ENCODE measurements around the gene SPG11.

The SPG11 gene

DNA sequence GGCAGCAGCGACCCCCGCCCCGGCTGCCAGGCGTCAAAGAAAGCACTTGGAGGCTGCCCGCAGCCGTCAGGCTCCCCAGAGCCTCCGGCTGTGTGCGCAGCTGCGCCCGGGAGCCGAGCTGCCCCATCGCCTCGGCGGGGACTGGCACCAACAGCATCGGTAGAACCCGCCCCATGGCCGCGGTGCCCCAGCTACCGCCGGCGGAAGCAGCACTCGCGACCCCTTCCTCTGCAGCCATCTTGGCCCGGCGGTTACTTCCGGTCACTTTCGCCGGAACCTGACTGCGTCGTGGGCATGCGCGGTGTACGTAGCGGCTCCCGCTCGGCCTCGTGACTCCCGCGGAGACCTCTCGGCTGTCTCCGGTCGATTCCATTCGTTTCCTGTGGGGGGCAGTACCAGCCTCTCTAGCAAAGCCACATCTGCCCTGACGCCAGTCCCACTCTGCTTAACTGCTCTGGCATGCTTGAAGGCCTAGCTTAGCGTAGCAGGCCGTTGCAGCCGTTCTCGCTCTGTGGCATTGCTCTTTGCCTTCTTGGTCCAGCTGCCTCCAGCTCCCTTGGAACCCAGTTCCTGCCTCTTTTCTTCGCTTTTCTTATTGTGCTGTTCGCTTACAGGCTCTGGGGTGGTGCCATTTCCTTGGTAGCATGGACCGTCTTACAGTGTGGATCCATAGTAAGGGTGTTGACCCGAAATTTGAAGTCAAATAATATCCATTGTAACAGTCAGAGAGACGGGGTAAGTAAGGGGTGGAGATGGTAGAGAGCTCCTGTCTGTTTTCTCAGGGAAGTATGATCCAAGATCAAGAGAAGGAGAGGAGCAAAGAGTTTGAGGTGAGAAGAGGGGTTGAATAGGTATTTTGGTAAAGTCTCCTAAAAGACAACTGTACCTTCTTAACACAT lies at the start of gene SPG11:
SPG11 (minus strand) TSS at position 253 of the 899 bp plus-strand sequence; CDS start at position 238, 15 bp downstream.
- Histone ChIP-seq H3K4me1 (ENCODE audit: insufficient read depth, low read length) (peaks cover 38% of the 10 kb centered on the region), H3K27me3 (ENCODE audit: insufficient read depth, low read length, poor library complexity) (no peaks in the 10 kb centered on the region), H3K36me3 (ENCODE audit: insufficient read depth, low read length) (peaks cover 15% of the 10 kb centered on the region), H2AFZ (ENCODE audit: low read depth, low read length) (peak within 1 kb of the TSS; percentile 96), H4K20me1 (ENCODE audit: insufficient read depth, low read length) (no peaks in the 10 kb centered on the region), H3K79me2 (ENCODE audit: insufficient read depth, low read length) (peaks cover 35% of the 10 kb centered on the region), H3K9me3 (ENCODE audit: insufficient read depth, low read length, severe bottlenecking) (no peaks in the 10 kb centered on the region), H3K4me3 (ENCODE audit: low read depth in 1 of 2, low read length in 2 of 2) (peak within 1 kb of the TSS; percentile 34 to 85), H3K9ac (ENCODE audit: low read depth, low read length) (peak within 1 kb of the TSS; percentile 98), H3K4me2 (ENCODE audit: insufficient read depth, low read length) (peak within 1 kb of the TSS; percentile 73), H3K27ac (ENCODE audit: low read length) (peak within 1 kb of the TSS; percentile 99)
- ATAC-seq (ENCODE audit: insufficient read depth, low read depth) (peak; percentile 91), DNase-seq (peak; percentile 97)
- TF ChIP-seq EZH2 (IDR thresholded peaks at IDR 0.05; ENCODE audit: borderline replicate concordance, low read depth, low read length, severe bottlenecking): no peak
- TF ChIP-seq, protein P1, sequence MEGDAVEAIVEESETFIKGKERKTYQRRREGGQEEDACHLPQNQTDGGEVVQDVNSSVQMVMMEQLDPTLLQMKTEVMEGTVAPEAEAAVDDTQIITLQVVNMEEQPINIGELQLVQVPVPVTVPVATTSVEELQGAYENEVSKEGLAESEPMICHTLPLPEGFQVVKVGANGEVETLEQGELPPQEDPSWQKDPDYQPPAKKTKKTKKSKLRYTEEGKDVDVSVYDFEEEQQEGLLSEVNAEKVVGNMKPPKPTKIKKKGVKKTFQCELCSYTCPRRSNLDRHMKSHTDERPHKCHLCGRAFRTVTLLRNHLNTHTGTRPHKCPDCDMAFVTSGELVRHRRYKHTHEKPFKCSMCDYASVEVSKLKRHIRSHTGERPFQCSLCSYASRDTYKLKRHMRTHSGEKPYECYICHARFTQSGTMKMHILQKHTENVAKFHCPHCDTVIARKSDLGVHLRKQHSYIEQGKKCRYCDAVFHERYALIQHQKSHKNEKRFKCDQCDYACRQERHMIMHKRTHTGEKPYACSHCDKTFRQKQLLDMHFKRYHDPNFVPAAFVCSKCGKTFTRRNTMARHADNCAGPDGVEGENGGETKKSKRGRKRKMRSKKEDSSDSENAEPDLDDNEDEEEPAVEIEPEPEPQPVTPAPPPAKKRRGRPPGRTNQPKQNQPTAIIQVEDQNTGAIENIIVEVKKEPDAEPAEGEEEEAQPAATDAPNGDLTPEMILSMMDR (IDR thresholded peaks at IDR 0.05; ENCODE audit: borderline replicate concordance, extremely low read depth, low read length, poor library complexity, severe bottlenecking): peak; percentile 95

DNA sequence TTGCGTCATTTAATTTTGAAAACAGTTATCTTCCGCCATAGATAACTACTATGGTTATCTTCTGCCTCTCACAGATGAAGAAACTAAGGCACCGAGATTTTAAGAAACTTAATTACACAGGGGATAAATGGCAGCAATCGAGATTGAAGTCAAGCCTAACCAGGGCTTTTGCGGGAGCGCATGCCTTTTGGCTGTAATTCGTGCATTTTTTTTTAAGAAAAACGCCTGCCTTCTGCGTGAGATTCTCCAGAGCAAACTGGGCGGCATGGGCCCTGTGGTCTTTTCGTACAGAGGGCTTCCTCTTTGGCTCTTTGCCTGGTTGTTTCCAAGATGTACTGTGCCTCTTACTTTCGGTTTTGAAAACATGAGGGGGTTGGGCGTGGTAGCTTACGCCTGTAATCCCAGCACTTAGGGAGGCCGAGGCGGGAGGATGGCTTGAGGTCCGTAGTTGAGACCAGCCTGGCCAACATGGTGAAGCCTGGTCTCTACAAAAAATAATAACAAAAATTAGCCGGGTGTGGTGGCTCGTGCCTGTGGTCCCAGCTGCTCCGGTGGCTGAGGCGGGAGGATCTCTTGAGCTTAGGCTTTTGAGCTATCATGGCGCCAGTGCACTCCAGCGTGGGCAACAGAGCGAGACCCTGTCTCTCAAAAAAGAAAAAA lies 49.0 kb upstream of the SPG11 start:
- H2AFZ ChIP-seq (ENCODE audit: low read depth, low read length): no peak overlapping the region
- peaks cover 53% of the 10 kb centered on the region for H4K20me1 ChIP-seq (ENCODE audit: insufficient read depth, low read length)
- ATAC-seq (ENCODE audit: insufficient read depth, low read depth) (peak; percentile 62), DNase-seq (peak; percentile 82)
- no peaks in the 10 kb centered on the region for H3K27me3 ChIP-seq (ENCODE audit: insufficient read depth, low read length, poor library complexity)
- H3K36me3 ChIP-seq (ENCODE audit: insufficient read depth, low read length): peaks cover 50% of the 10 kb centered on the region
- peak overlapping the region; percentile 78 to 90 for H3K4me3 ChIP-seq (ENCODE audit: low read depth in 1 of 2, low read length in 2 of 2)
- no peaks in the 10 kb centered on the region for H3K9me3 ChIP-seq (ENCODE audit: insufficient read depth, low read length, severe bottlenecking)
- peaks cover 69% of the 10 kb centered on the region for H3K79me2 ChIP-seq (ENCODE audit: insufficient read depth, low read length)
- peak overlapping the region; percentile 94 for H3K9ac ChIP-seq (ENCODE audit: low read depth, low read length)
- H3K4me2 ChIP-seq (ENCODE audit: insufficient read depth, low read length): peak overlapping the region; percentile 76
- peak overlapping the region; percentile 98 for H3K27ac ChIP-seq (ENCODE audit: low read length)
- H3K4me1 ChIP-seq (ENCODE audit: insufficient read depth, low read length): peaks cover 54% of the 10 kb centered on the region
- TF ChIP-seq, protein P1 (IDR thresholded peaks at IDR 0.05; ENCODE audit: borderline replicate concordance, extremely low read depth, low read length, poor library complexity, severe bottlenecking): no peak
- no peak for TF ChIP-seq EZH2 (IDR thresholded peaks at IDR 0.05; ENCODE audit: borderline replicate concordance, low read depth, low read length, severe bottlenecking)

- Histone ChIP-seq H3K79me2 (ENCODE audit: insufficient read depth, low read length) (peaks cover 67% of the 10 kb centered on the region), H3K9me3 (ENCODE audit: insufficient read depth, low read length, severe bottlenecking) (no peaks in the 10 kb centered on the region), H3K27ac (ENCODE audit: low read length) (peak overlapping the region; percentile 98), H3K9ac (ENCODE audit: low read depth, low read length) (peak overlapping the region; percentile 94), H3K36me3 (ENCODE audit: insufficient read depth, low read length) (peaks cover 43% of the 10 kb centered on the region), H2AFZ (ENCODE audit: low read depth, low read length) (peak overlapping the region; percentile 52; the same call in 1 of the 2 replicates), H3K4me1 (ENCODE audit: insufficient read depth, low read length) (peaks cover 54% of the 10 kb centered on the region), H3K4me3 (ENCODE audit: low read depth in 1 of 2, low read length in 2 of 2) (peak overlapping the region; percentile 78 to 90), H3K27me3 (ENCODE audit: insufficient read depth, low read length, poor library complexity) (no peaks in the 10 kb centered on the region), H4K20me1 (ENCODE audit: insufficient read depth, low read length) (peaks cover 48% of the 10 kb centered on the region), H3K4me2 (ENCODE audit: insufficient read depth, low read length) (peak overlapping the region; percentile 76)
- ATAC-seq (ENCODE audit: insufficient read depth, low read depth) (peak; percentile 54), DNase-seq (peak; percentile 74)
- TF ChIP-seq, protein P1 (IDR thresholded peaks at IDR 0.05; ENCODE audit: borderline replicate concordance, extremely low read depth, low read length, poor library complexity, severe bottlenecking): peak; percentile 9
- TF ChIP-seq EZH2 (IDR thresholded peaks at IDR 0.05; ENCODE audit: borderline replicate concordance, low read depth, low read length, severe bottlenecking): no peak
Observed at GRCh38 chr15:44711743-44712345, 48.4 kb upstream of the SPG11 start.
